NCI-H510A (cell line): ENCODE measurements around the gene NCBP2L.

ENCODE experiments used
- DNase-seq: peaks from one replicate; lab custom pipeline; 2025; lab: John Stamatoyannopoulos, UW

Gene NCBP2L

DNA sequence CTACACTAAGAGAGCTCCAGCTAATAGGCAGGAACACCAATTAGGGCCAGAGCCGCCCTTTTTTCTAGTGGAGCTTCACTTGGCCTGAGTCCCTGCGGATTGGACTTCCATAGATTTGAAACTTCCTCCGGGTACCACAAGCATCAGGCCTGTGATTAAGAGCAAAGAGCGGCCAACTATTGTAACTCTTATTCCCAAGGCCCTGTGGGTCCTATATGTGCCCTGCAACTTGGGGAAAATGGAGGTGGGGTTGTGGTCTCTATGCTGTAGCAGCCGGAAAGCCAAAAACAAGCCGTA is at the start of gene NCBP2L:
NCBP2L (plus strand) TSS at position 198 of the 297 bp plus-strand sequence. CDS start 16,488 bp downstream, outside the sequence.
- DNase-seq = no peak

DNA sequence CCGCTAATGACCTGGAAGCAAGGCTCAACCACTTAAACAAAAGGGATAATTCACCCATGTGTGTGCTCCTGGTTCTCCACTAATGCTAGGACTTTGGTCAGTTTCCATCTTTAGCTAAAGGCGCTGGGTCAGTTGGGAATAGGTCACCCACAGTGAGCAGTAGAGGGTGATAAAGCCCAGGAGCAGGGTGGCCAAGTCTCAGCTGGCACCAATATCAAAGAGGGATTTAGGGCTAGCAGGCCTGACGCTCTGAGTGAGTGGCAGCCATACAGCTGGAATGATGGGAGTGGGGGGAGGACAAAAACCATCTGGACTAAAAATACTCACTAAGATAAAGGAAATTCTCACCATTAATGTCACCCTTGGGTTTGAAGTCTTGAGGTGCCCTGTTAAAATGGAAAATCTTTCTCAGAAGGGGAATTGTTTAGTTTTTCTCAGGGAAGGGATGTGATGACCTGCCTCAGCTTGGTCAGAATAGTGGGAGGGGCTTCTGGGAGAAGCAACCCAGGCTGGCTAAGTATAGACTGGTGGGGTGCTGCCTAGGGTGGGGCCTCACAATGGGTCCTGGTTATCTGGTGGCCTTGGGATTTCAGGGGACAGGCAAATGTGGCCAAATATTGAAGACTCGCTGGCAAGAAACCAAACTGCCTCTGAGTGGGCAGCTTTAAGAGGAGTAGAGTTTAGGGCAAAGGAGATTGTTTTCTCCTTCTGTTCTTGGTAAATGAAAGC is 49.0 kb upstream of the NCBP2L start:
- DNase-seq = no peak

DNA sequence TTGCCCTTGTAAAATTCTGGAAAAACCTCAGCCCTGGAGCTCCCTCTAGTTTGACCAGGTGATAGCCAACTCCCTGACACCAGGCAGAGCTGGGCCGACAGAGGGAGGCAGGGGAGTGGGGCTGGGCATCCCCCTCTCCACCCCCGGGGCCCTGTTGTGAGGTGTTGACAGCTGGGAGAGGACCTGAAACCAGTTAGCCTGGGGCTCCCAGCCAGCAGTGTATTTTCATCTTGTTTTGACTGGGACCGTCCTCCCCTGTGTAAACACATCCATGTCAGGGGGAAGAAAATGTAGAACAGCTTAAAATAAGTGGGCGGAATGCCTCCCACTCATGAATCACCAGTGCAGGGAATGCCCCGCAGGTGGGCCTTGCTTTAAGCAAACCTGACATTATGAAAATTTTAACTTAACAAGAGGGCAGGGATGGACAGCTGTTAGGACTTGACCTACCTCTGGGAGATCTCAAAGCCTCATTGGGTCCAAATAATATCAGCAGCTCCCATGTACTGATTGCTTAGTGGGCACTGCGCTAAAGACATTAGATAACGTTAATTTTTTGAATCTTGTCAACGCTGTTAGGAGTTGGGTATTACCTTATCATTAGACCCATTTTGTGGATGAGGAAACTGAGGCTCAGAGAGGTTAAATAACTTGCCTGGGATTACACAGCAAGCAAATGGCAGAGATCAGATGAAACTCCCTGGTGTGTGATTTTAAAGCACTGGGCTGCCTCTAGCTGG is 47.8 kb upstream of the NCBP2L start:
- no peak for DNase-seq

DNA sequence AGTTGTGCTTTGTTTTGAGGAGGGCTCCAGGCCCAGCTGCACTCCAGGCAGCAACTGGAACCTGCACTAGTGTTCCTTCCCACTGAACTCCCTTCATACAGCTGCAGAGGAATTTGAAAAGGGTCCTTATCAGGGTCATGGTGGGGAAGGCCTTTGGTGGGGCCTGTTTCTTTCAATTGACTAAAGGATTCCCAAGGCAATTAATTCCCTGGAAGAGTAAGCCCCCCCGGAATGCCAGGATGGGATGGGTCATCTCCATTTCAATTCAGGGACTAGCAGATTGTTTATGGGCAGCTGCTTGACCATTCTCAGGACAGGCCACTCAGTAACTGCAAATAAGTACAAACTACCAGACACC is 47.3 kb upstream of the NCBP2L start:
- no peak for DNase-seq

DNA sequence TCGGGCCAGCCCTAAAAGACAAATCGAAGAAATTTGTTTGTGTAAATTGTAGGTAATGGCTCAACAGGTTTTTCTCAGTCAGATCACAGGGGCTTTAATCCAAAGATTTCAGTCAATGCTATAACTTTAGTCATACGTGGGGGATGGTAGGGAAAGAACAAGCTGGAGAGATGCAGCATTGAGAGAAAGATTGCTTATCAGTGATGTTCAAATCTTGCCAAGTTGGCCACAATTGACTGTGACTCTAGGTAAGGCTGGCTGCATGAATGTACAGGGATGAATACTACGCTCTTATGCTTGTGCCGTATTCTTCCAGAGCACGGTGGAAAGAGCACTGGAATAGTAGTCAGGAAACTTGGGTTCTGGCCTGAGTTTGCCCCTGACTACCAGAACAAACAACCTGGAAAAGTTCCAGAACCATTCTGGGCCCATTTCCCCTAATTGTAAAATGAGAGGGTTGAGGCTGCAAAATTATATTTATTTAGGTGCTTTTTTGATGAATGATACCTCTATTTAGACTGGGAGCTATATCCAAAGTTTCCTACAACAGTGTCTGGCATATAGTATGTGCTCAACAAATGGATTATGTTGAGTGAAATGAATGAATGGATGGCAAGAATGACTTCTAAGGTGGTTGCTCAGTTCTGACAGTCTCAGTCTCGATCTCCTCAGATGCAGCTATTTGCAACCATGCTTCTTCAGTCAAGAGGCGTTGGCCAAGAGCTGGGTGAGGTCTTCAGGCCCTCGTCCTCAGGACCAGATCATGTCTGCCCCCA is 46.4 kb upstream of the NCBP2L start:
- no peak for DNase-seq

DNA sequence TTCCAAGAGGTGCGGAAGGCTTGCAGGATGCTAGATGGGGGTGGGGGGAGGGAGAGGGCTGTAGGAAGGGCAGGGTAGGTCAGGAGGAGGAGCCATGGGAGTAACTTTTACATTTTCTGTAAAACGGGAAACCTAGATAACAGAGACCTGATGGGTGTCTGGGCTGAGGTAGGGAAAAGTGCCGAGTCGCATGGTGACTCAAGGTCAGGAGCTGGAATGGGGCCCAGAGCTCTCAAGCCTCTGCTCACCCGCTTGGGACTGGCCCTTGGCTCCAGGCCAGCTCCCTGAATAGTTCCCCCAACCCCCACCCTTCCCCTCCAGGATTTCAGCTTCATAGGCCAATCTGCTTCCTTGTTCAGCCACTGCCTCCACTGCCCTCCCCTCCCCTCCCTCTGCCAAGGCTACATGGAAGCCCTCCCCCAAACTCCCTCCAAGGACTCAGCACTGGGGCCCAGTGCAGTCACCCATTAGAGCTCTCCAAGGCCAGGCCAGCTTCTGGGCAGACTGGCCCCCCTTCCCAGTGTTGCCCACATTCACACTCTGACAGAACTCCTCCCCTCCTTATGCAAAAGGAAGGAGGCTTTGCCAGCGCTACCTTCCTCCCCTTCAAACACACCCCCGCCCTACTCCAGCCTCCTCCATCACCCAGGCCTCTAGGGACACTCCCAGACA is 45.6 kb upstream of the NCBP2L start:
- DNase-seq = peak; percentile 47

DNA sequence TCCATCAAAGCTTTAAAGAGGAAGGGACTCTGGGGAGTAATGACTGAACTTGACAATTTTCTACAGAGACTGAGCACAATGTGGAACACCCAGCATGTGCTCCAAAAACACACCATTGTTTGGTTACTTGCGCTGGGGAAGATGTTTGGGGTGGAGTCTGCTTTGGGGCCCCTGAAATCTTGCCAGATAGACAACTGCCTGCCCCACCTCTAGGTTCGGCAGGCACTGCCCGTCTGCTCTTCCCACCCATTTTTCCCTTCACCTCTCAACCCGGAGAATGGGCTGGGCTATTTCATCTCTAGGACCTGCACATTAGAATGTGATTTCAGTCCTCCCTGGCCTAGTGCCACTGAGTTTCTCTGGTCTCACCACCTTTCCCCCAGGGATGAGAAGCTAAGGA is 43.8 kb upstream of the NCBP2L start:
- DNase-seq = no peak

DNA sequence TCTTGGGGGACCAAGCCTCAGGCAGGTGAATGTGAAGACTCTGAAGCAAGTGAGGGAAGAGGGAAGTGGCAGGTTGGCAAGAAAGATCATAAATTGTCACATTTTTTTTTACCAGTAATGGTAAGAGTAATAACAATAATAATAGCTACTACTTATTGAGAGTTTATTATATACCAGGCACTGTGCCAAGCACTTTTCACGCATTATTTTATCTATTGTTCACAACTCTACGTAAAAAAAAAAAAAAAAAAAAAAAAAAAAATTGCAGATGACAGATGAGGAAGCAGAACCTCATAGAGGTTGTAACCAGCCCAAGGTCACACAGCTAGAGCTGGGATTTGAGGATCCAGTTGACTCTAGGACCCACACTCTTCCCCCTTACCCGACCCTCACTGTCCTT is 42.9 kb upstream of the NCBP2L start:
- DNase-seq = no peak

DNA sequence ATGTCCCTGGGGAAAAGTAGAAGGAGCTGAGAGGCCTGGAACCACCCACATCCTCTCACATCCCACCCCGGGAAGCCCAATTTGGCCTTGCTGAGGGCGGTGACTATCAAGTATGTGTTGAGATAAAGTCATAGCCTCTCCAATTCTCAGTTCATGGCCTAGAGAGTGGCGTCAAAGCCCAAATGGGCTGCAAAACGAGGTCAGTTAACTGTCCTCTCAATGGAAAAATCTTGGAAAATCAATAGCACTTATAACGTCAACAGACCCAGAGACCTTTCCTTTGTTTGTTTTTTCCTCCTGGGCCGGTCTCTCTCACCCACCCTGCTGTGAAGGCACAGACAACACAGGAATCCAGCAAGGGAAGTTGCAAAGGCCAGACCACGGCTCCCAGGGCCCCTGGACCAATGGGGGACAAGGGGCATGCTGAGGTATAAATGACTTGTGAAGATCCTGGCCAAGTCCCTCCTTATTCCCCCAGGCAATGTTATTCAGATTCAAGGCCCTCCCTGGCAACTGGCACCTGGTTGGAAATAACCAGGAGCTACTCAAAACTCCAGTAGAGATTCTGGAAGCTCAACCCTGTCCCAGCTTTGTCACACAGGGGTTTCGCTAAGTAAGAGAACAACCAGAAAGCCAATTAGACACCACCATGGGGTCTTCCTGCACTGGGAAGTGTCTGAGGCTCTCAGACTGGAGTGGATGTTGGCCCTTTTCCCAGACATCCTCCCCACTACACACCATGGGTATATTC is 40.6 kb upstream of the NCBP2L start:
- peak; percentile 49 for DNase-seq

DNA sequence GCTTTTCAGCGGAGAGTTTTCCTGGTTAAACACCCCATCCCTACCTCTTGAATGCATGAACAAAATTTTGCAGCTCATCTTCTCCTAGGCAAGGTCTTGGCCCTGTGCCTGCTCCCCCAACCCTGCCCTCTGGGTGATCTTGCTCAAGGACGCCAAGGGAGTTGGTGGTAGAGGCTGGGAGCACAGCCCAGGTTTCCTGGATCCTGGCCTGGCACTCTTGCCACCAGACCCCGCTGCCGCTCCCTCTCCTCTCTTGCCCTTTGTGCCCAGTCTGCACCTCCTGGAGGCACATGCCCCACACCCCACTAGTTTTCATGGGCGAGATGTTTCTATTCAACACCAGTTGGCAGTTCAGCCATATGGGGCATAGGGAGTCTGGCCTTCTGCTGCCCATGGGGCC is 39.3 kb upstream of the NCBP2L start:
- DNase-seq = no peak

DNA sequence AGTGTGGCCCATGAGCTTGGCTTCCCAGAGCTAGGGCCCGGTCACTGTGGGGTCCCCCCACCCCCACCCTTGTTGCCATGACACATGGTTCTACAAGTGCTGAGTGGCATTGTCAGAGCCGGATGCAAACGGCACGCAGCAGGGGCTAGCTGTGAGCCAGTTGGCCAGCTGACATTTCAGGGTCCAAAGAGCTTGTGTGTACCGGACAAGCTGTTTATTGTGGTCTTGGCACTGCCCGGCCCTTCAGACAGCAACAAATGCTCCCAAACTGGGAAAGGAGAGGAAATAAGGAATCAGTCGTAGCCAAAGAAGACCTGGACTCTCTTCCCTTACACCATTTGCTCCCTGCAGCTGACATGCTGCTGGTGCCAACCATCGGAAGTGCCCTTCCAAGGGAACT is 38.8 kb upstream of the NCBP2L start:
- DNase-seq = no peak

DNA sequence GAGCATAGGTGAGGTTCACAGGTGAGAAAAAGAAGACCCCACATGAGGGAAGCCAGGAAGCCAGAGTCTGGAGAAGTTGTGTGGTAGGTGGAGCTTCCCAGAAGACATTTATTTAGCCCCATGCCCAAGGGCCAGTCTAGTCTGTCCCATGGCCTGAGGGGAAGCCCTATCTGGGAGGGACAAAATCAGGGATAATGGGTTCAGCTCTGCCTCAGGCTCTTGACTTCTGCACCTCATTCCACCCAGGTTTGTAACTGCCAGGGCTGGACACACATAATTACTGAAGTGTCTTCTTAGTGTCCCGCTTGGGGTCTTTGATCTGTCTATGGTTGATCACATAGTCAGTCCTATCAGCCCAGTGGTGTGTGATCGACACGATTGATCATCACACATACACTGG is 38.0 kb upstream of the NCBP2L start:
- no peak for DNase-seq

DNA sequence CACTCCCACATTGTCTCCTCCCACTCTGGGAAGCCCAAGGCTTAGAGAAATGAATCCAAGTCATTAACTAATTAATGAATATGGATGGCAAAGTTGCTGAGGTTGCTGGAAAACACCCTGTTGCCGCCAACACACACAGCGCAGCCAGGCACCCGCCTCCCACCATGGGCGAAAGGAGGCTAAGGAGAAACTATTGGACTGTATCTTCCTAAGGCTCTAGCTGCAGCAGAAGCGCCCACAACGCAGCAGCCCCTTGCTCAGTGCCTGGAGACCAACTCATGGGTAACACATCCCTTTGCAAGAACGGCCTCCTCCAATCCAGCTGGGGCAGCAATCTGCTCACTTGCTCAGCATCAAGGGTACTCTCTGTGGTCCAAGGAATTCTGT is 36.1 kb upstream of the NCBP2L start:
- no peak for DNase-seq

DNA sequence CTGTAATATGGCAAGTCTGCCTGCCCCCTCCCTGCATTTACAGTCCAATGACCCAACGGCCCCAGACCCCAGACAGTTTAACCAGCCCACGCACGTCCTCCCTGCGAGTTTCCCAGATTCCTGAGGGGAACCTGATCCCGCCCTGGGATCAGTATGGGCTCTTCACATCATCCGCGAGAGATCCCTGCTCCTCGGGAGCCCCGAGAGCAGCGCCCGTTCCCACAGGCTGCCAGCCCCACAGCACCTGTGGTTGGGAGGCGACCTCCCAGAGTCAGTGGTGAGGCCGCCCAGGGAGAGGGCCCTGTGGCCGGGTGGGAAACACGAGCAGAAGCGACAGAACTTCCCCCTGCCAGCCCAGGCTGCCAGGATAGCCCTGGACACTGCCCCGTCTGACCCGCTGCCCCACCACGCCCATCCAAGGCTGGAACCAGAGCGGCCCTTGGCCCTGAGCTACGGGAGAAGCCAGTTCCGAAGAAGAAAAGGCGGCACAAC is 34.8 kb upstream of the NCBP2L start:
- no peak for DNase-seq

DNA sequence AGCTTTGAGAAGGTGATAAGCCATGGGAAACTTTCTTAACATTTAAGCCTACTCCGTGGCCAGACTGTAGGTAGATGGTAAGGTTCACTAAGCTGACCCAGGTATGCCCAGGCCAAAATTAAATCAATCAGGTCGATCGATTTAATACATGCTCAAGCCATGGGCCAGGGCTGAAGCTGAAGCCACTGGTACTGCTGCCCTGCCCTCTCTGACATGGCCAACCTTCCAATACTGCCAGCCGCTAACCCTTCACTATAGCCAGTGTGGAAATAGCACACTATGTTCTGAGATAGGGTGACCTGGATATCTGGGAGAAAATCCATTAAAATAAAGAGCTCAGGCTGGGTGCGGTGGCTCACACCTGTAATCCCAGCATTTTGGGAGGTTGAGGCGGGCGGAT is 33.5 kb upstream of the NCBP2L start:
- no peak for DNase-seq

DNA sequence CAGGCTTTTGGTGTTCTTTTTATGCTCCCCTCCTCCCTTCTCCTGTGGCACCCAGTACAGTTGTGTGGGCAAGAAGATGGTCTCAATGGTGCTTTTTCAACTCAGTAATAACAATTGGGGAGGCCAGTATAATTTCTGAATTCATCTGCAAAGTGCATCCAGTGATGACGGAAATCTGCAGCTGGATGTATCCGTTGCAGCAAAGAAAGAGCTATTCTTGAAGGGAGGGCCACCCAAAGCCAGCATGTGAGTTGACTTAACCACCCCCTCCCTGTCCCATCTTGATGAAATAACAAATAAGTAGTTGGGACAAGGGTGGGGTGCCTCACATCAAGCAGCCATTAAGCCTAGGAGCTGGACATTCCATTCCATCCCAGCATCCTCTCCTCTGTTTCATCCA is 32.7 kb upstream of the NCBP2L start:
- no peak for DNase-seq

DNA sequence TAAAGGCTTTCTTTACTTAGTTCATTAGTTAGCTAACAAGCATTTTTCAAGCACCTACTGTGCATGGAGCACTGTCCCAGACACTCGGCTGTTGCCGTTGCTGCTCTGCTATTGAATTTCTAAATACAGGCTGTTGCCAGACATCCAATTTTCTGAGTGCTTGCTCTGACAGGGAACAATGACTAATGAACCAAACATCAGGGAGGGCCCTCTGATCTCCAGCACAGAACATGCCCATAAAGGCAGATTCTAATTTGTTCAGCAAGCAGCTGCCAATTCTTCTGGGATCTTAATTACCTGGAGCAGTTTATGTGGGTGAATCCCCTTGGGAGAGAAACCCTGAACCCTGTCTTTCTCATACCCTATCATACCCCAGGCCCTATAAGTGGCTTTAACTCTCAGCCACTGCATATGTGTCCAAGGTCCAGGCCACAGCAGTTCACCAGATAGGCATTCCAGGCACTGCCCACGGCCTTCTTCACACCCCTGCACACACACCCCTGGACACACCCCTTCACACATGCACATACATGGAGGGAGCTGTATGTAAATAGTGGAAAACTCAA is 29.9 kb upstream of the NCBP2L start:
- peak; percentile 6 for DNase-seq

DNA sequence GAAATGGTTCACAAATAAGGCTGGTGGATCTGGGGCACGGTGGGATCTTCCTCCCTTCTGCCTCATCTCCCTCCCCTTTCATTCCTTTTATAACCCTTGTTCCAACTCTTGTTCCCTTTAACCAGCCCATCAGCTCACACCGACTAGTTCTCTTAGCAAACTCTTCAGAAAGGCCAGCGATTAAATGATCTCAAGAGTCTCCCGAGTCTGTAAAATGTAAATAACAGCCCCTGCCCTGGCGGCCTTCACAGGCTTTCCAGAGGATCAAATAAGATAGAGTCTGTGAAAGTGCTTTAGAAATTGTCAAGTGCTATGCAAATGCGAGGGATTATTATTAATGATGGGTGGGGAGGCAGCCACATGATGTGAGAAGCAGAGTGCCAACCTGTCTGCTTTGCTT is 29.0 kb upstream of the NCBP2L start:
- peak; percentile 16 for DNase-seq

DNA sequence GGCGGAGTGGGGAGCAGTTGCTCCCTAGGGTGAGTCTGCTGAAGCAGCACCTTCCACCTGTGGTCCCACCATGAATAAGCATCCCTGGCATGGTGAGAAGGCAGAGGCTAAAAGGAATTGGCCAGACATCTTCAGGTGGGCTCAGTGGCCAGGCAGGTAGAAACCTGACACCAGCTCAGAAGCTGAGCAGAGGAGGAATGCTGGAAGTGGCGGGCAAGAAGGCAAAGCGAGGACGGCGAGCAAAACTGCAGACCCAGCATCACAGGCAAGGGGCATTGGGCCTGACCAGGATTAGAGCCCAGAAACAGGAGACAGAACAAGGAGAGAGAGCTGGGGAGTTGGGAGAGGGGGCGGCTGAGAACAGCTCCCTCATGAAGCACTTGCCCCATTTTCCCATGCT is 27.3 kb upstream of the NCBP2L start:
- no peak for DNase-seq

DNA sequence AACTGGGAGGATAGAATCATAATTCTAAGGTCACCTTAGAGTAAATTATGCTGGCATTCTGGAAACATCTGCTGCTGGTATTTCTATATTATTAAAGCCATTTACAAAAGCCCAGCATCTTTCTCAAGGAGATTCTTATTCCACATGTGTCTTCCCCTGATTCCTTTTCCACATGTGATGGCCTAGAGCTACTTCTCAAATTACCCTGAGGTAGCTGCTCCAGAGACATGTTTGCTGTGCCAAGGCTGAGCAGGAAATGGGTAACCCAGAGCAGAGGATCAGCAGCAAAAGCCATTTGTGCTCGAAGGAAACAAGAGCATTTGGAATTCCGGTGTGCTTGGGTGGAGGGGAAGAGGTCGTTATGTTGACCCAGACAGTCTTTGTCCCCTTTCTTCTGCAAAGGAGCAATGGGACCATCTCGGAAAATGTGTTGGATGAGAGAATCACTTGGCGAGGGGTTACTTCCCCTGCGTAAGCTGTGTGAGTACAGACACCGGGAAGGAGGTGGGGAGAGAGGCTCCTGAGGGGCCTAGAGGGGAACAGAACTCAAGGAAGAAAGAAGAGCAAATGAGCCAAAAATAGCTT is 26.6 kb upstream of the NCBP2L start:
- no peak for DNase-seq

DNA sequence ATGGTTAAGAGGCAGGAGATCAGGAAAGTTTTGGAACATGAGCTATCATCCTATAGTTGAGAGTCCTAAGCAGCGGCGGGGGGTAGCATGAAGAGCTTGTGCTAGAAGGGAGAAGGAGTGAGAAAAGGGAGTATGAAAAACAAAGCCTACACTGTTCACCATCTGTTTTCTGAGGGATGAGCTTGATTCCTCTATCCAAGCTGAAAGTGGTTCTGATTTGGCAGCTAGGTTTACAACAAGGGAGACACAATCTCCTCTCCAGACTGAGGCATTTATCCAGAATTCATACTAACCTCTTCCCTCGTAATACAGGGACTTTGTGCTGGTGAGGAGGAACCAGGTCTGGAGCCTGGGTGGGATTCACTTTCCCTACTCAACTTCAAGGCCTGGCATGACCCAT is 25.5 kb upstream of the NCBP2L start:
- DNase-seq = no peak
